ENCODE measurements around the gene GOLGA8K.
A peak's percentile ranks its signal among the peaks of the same experiment; 100 is the strongest.
"Not testable (repeated sequence)": the region's sequence is repeated elsewhere in the genome, so short reads cannot be mapped to it uniquely, and the experiment has no call there.

GOLGA8K gene

GRCh38 chr15:32361662-32362061, 41.4 kb downstream of the GOLGA8K start:
- DNase-seq; intact Hi-C loops (cut with DNase I): not testable (repeated sequence)

GRCh38 chr15:32358462-32358861, 44.6 kb downstream of the GOLGA8K start:
- intact Hi-C loops (cut with DNase I), result not testable (repeated sequence)

GRCh38 chr15:32356909-32357308, 46.2 kb downstream of the GOLGA8K start:
- intact Hi-C loops (cut with DNase I), result not testable (repeated sequence)

More at GRCh38 chr15:32358462-32358861, 44.6 kb downstream of the GOLGA8K start:
- DNase-seq, result not testable (repeated sequence)

GRCh38 chr15:32352748-32353147, 50.3 kb downstream of the GOLGA8K start:
- DNase-seq; intact Hi-C loops (cut with DNase I): not testable (repeated sequence)

More at GRCh38 chr15:32356909-32357308, 46.2 kb downstream of the GOLGA8K start:
- not testable (repeated sequence) for DNase-seq

- intact Hi-C loops (cut with DNase I); DNase-seq: not testable (repeated sequence)
These were observed 52.4 kb downstream of the GOLGA8K start for GRCh38 chr15:32350563-32351220.

- intact Hi-C loops (cut with DNase I), result not testable (repeated sequence)
- DNase-seq, result peak in 10 of 42 donors; percentile 3 to 45 (median 28)
These were observed 56.1 kb downstream of the GOLGA8K start for GRCh38 chr15:32347037-32347436.

GRCh38 chr15:32345978-32346547, 57.0 kb downstream of the GOLGA8K start:
- intact Hi-C loops (cut with DNase I); DNase-seq: not testable (repeated sequence)

- intact Hi-C loops (cut with DNase I), result not testable (repeated sequence)
- DNase-seq, result peak in 1 of 42 donors; percentile 6
These were observed 59.2 kb downstream of the GOLGA8K start for GRCh38 chr15:32343921-32344320.

Data from head of caudate nucleus (tissue), 42 donors.